Measurements from ENCODE around the gene ZSWIM4.
"Not testable (repeated sequence)": the region's sequence is repeated elsewhere in the genome, so short reads cannot be mapped to it uniquely, and the experiment has no call there.

ZSWIM4 gene

GRCh38 chr19:13838435-13839129 is 43.3 kb downstream of the ZSWIM4 start:
- DNase-seq: no peak

- no peak for DNase-seq
Observed at GRCh38 chr19:13839130-13839937, 44.1 kb downstream of the ZSWIM4 start.

- DNase-seq: no peak
Observed at GRCh38 chr19:13839938-13840304, 44.7 kb downstream of the ZSWIM4 start.

- DNase-seq: no peak
Observed at GRCh38 chr19:13840305-13841085, 45.3 kb downstream of the ZSWIM4 start.

GRCh38 chr19:13841086-13841961 is 46.1 kb downstream of the ZSWIM4 start:
- no peak for DNase-seq

GRCh38 chr19:13841962-13842290 is 46.7 kb downstream of the ZSWIM4 start:
- DNase-seq: no peak

GRCh38 chr19:13842291-13843103 is 47.3 kb downstream of the ZSWIM4 start:
- no peak for DNase-seq

- DNase-seq: no peak
Observed at GRCh38 chr19:13843104-13843921, 48.1 kb downstream of the ZSWIM4 start.

- no peak for DNase-seq
Observed at GRCh38 chr19:13844130-13844631, 48.9 kb downstream of the ZSWIM4 start.

- DNase-seq: peak; percentile 24
Observed at GRCh38 chr19:13846557-13847406, 51.5 kb downstream of the ZSWIM4 start.

GRCh38 chr19:13847407-13848339 is 52.4 kb downstream of the ZSWIM4 start:
- DNase-seq: peak; percentile 67

- no peak for DNase-seq
Observed at GRCh38 chr19:13848340-13848677, 53.1 kb downstream of the ZSWIM4 start.

GRCh38 chr19:13848798-13849676 is 53.8 kb downstream of the ZSWIM4 start:
- DNase-seq: no peak

GRCh38 chr19:13849991-13850909 is 55.0 kb downstream of the ZSWIM4 start:
- DNase-seq: peak; percentile 20

GRCh38 chr19:13850910-13851733 is 55.9 kb downstream of the ZSWIM4 start:
- no peak for DNase-seq

- DNase-seq: not testable (repeated sequence)
Observed at GRCh38 chr19:13851734-13852114, 56.5 kb downstream of the ZSWIM4 start.

Measured in DMS 273 treated with DMSO at 0.1 percent for 48 hours (cell line).